Measurements from ENCODE around the gene SMIM38. TPM values are rescaled to one million over a fixed set of nuclear protein-coding genes. Genes with fewer than 3 reads are reported as not detected.
A peak's percentile ranks its signal among the peaks of the same experiment; 100 is the strongest.

The SMIM38 gene
- total and polyA plus RNA-seq, 4 donors: 0.08 to 1.3 (median 0.43) TPM

GRCh38 chr11:69198891-69199582 lies 43.3 kb downstream of the SMIM38 start:
- peaks cover 0 to 5% (median 0%) of the 10 kb centered on the region in 3 donors for H3K27me3 ChIP-seq (ENCODE audit: control insufficient read depth in 3 of 3, insufficient read depth in 3 of 3, low read length in 2 of 3)
- no peak overlapping the region for H3K9ac ChIP-seq (ENCODE audit: insufficient read depth in 1 of 2, low read length in 2 of 2)
- no peaks in the 10 kb centered on the region for H3K9me3 ChIP-seq (ENCODE audit: control insufficient read depth in 4 of 4, insufficient read depth in 3 of 4, low read length in 3 of 4)
- WGBS, 2 donors: 61 to 69% methylated on average over 5 of the region's 5 CpGs
- no peaks in the 10 kb centered on the region for H3K36me3 ChIP-seq (ENCODE audit: control insufficient read depth in 4 of 4, insufficient read depth in 4 of 4, low read length in 4 of 4)
- peaks cover 0 to 25% (median 6%) of the 10 kb centered on the region in 5 donors for H3K4me1 ChIP-seq (ENCODE audit: control insufficient read depth in 5 of 5, insufficient read depth in 5 of 5, low read length in 5 of 5)
- H3K4me3 ChIP-seq: no peak overlapping the region
- TF ChIP-seq CTCF (IDR thresholded peaks at IDR 0.05; ENCODE audit: control extremely low read depth, extremely low read depth): no peak
- peak in 1 of 3 donors; percentile 7 for DNase-seq
- no peak overlapping the region for H3K27ac ChIP-seq (ENCODE audit: low read depth in 1 of 2, low read length in 1 of 2)
- no peak for ATAC-seq (ENCODE audit: insufficient read depth, low FRiP score)

- Histone ChIP-seq H3K4me3 (no peak overlapping the region), H3K27me3 (ENCODE audit: control insufficient read depth in 3 of 3, insufficient read depth in 3 of 3, low read length in 2 of 3) (peaks cover 0 to 5% (median 0%) of the 10 kb centered on the region in 3 donors), H3K9me3 (ENCODE audit: control insufficient read depth in 4 of 4, insufficient read depth in 3 of 4, low read length in 3 of 4) (no peaks in the 10 kb centered on the region), H3K36me3 (ENCODE audit: control insufficient read depth in 4 of 4, insufficient read depth in 4 of 4, low read length in 4 of 4) (no peaks in the 10 kb centered on the region), H3K9ac (ENCODE audit: insufficient read depth in 1 of 2, low read length in 2 of 2) (no peak overlapping the region), H3K27ac (ENCODE audit: low read depth in 1 of 2, low read length in 1 of 2) (no peak overlapping the region), H3K4me1 (ENCODE audit: control insufficient read depth in 5 of 5, insufficient read depth in 5 of 5, low read length in 5 of 5) (peaks cover 0 to 31% (median 6%) of the 10 kb centered on the region in 5 donors)
- no peak for ATAC-seq (ENCODE audit: insufficient read depth, low FRiP score)
- peak in 2 of 3 donors; percentile 12 to 34 for DNase-seq
- WGBS, 2 donors: 85 to 87% methylated on average over 10 of the region's 10 CpGs
- TF ChIP-seq CTCF (IDR thresholded peaks at IDR 0.05; ENCODE audit: control extremely low read depth, extremely low read depth): no peak
Observed at GRCh38 chr11:69199583-69200315, 44.0 kb downstream of the SMIM38 start.

GRCh38 chr11:69200331-69201065 lies 44.8 kb downstream of the SMIM38 start:
- no peak for ATAC-seq (ENCODE audit: insufficient read depth, low FRiP score)

More at GRCh38 chr11:69200331-69201065, 44.8 kb downstream of the SMIM38 start:
- Histone ChIP-seq H3K36me3 (ENCODE audit: control insufficient read depth in 4 of 4, insufficient read depth in 4 of 4, low read length in 4 of 4) (no peaks in the 10 kb centered on the region), H3K27me3 (ENCODE audit: control insufficient read depth in 3 of 3, insufficient read depth in 3 of 3, low read length in 2 of 3) (peaks cover 0 to 5% (median 0%) of the 10 kb centered on the region in 3 donors), H3K4me1 (ENCODE audit: control insufficient read depth in 5 of 5, insufficient read depth in 5 of 5, low read length in 5 of 5) (peaks cover 0 to 32% (median 6%) of the 10 kb centered on the region in 5 donors), H3K9ac (ENCODE audit: insufficient read depth in 1 of 2, low read length in 2 of 2) (no peak overlapping the region), H3K27ac (ENCODE audit: low read depth in 1 of 2, low read length in 1 of 2) (no peak overlapping the region), H3K9me3 (ENCODE audit: control insufficient read depth in 4 of 4, insufficient read depth in 3 of 4, low read length in 3 of 4) (no peaks in the 10 kb centered on the region), H3K4me3 (no peak overlapping the region)
- WGBS, 2 donors: 60 to 67% methylated on average over 27 to 32 of the region's 32 CpGs
- TF ChIP-seq CTCF (IDR thresholded peaks at IDR 0.05; ENCODE audit: control extremely low read depth, extremely low read depth): no peak
- peak in 2 of 3 donors; percentile 16 to 32 for DNase-seq
